T-helper 2 cell treated with Interferon-gamma antibody and Interleukin-4, amounts not matched to agents 5 μg/mL and 100 μg/mL, for 36 hours (primary cell): Measurements from ENCODE around the gene TRMT2B.

ENCODE experiments used
- DNase-seq: peaks from one replicate; pipeline ENCODE4 v3.0.0; 2021; ENCODE audit warnings: low spot score
- H3K27ac Mint-ChIP-seq: one replicate; pipeline ENCODE4 v1.8.0; 2021; ENCODE audit warnings: mild to moderate bottlenecking, mixed read lengths
- H3K27me3 Mint-ChIP-seq: one replicate; pipeline ENCODE4 v1.8.0; 2021; ENCODE audit warnings: low read depth, mixed read lengths
- H3K36me3 Mint-ChIP-seq: one replicate; pipeline ENCODE4 v1.8.0; 2021; ENCODE audit warnings: low read depth, mixed read lengths
- H3K4me1 Mint-ChIP-seq: one replicate; pipeline ENCODE4 v1.8.0; 2021; ENCODE audit warnings: low read depth, mixed read lengths
- H3K4me3 Mint-ChIP-seq: one replicate; pipeline ENCODE4 v1.8.0; 2022; ENCODE audit warnings: mild to moderate bottlenecking, moderate library complexity, mixed read lengths
- H3K9me3 Mint-ChIP-seq: one replicate; pipeline ENCODE4 v1.8.0; 2021; ENCODE audit warnings: mixed read lengths

Gene TRMT2B

GRCh38 chrX:100980608-100981497 is 71.1 kb downstream of the TRMT2B start:
- no peak overlapping the region for H3K4me3 Mint-ChIP-seq
- no peaks in the 10 kb centered on the region for H3K36me3 Mint-ChIP-seq
- no peak for DNase-seq
- H3K4me1 Mint-ChIP-seq = no peaks in the 10 kb centered on the region
- no peaks in the 10 kb centered on the region for H3K9me3 Mint-ChIP-seq
- H3K27ac Mint-ChIP-seq = no peak overlapping the region
- H3K27me3 Mint-ChIP-seq = no peaks in the 10 kb centered on the region

- H3K9me3 Mint-ChIP-seq = no peaks in the 10 kb centered on the region
- H3K27me3 Mint-ChIP-seq = no peaks in the 10 kb centered on the region
- H3K4me3 Mint-ChIP-seq = no peak overlapping the region
- H3K36me3 Mint-ChIP-seq = no peaks in the 10 kb centered on the region
- DNase-seq = no peak
- no peaks in the 10 kb centered on the region for H3K4me1 Mint-ChIP-seq
- H3K27ac Mint-ChIP-seq = no peak overlapping the region
Measured at GRCh38 chrX:100979881-100980607, 71.9 kb downstream of the TRMT2B start.

GRCh38 chrX:100976211-100976610 is 75.7 kb downstream of the TRMT2B start:
- no peak overlapping the region for H3K4me3 Mint-ChIP-seq
- DNase-seq = no peak
- no peak overlapping the region for H3K27ac Mint-ChIP-seq
- H3K27me3 Mint-ChIP-seq = no peaks in the 10 kb centered on the region
- H3K36me3 Mint-ChIP-seq = no peaks in the 10 kb centered on the region
- no peaks in the 10 kb centered on the region for H3K9me3 Mint-ChIP-seq
- no peaks in the 10 kb centered on the region for H3K4me1 Mint-ChIP-seq

- no peak for DNase-seq
Measured at GRCh38 chrX:100975212-100975611, 76.7 kb downstream of the TRMT2B start.

GRCh38 chrX:100973411-100973810 is 78.5 kb downstream of the TRMT2B start:
- H3K27me3 Mint-ChIP-seq = no peaks in the 10 kb centered on the region
- no peaks in the 10 kb centered on the region for H3K36me3 Mint-ChIP-seq
- H3K4me3 Mint-ChIP-seq = no peak overlapping the region
- H3K9me3 Mint-ChIP-seq = no peaks in the 10 kb centered on the region
- no peaks in the 10 kb centered on the region for H3K4me1 Mint-ChIP-seq
- H3K27ac Mint-ChIP-seq = no peak overlapping the region
- no peak for DNase-seq

More at GRCh38 chrX:100975212-100975611, 76.7 kb downstream of the TRMT2B start:
- Mint-ChIP-seq H3K4me3 (no peak overlapping the region), H3K4me1 (no peaks in the 10 kb centered on the region), H3K27ac (no peak overlapping the region), H3K9me3 (no peaks in the 10 kb centered on the region), H3K27me3 (no peaks in the 10 kb centered on the region), H3K36me3 (no peaks in the 10 kb centered on the region)

- H3K27me3 Mint-ChIP-seq = no peaks in the 10 kb centered on the region
- H3K4me1 Mint-ChIP-seq = no peaks in the 10 kb centered on the region
- H3K9me3 Mint-ChIP-seq = no peaks in the 10 kb centered on the region
- H3K27ac Mint-ChIP-seq = no peak overlapping the region
- H3K4me3 Mint-ChIP-seq = no peak overlapping the region
- no peak for DNase-seq
- no peaks in the 10 kb centered on the region for H3K36me3 Mint-ChIP-seq
Measured at GRCh38 chrX:100969936-100970335, 82.0 kb downstream of the TRMT2B start.

- H3K36me3 Mint-ChIP-seq = no peaks in the 10 kb centered on the region
- no peaks in the 10 kb centered on the region for H3K4me1 Mint-ChIP-seq
- H3K27me3 Mint-ChIP-seq = no peaks in the 10 kb centered on the region
- no peaks in the 10 kb centered on the region for H3K9me3 Mint-ChIP-seq
- no peak within 1 kb of the TSS for H3K27ac Mint-ChIP-seq
- H3K4me3 Mint-ChIP-seq = no peak within 1 kb of the TSS
- DNase-seq = no peak
Measured at GRCh38 chrX:100969408-100969807, 82.5 kb downstream of the TRMT2B start, which contains the start of gene ARL13A. TSS of gene ARL13A (plus strand) at chrX:100969708. CDS start at chrX:100973690, 3,982 bp downstream.

- Mint-ChIP-seq H3K27me3 (no peaks in the 10 kb centered on the region), H3K4me1 (no peaks in the 10 kb centered on the region), H3K36me3 (no peaks in the 10 kb centered on the region), H3K4me3 (no peak overlapping the region), H3K9me3 (no peaks in the 10 kb centered on the region), H3K27ac (no peak overlapping the region)
- no peak for DNase-seq
Measured at GRCh38 chrX:100964362-100964761, 87.5 kb downstream of the TRMT2B start.

- Mint-ChIP-seq H3K4me3 (no peak overlapping the region), H3K36me3 (no peaks in the 10 kb centered on the region), H3K27me3 (no peaks in the 10 kb centered on the region), H3K9me3 (no peaks in the 10 kb centered on the region), H3K4me1 (no peaks in the 10 kb centered on the region), H3K27ac (no peak overlapping the region)
- no peak for DNase-seq
Measured at GRCh38 chrX:100962811-100963210, 89.1 kb downstream of the TRMT2B start.
